GM23338 (cell line): ENCODE results near the gene B4GALT3. TPM values are rescaled to one million over a fixed set of nuclear protein-coding genes. Genes with fewer than 3 reads are reported as not detected.
A peak's percentile ranks its signal among the peaks of the same experiment; 100 is the strongest.

Experiments used
- ATAC-seq: fragments of 200-7000 bp; cut with Tn5 transposase; 3 replicates; pipeline ENCODE4 v1.9.1; 2020
- DNase-seq: peaks from one replicate; pipeline ENCODE4 v3.0.0-alpha.2; 2015; ENCODE audit warnings: low spot score
- H2AFZ ChIP-seq: fragments of 200-600 bp; sonication (generic); 2 replicates; pipeline ENCODE4 v1.8.0; 2016; ENCODE audit warnings: antibody characterized with exemption, mild to moderate bottlenecking, moderate library complexity
- H3F3A ChIP-seq: fragments of 200-600 bp; sonication (generic); replicated peaks from 2 replicates; pipeline ENCODE4 v1.8.0; 2017; ENCODE audit warnings: antibody characterized with exemption, mixed run types, low read depth
- H3K27ac ChIP-seq: fragments of 200-600 bp; sonication (generic); 2 replicates; pipeline ENCODE4 v1.6.1; 2016; ENCODE audit warnings: low read depth
- H3K27me3 ChIP-seq: fragments of 200-600 bp; sonication (generic); 2 replicates; pipeline ENCODE4 v1.8.0; 2016; ENCODE audit warnings: mild to moderate bottlenecking, mixed run types, moderate library complexity; ENCODE audit not compliant: insufficient read depth
- H3K36me3 ChIP-seq: fragments of 200-600 bp; sonication (generic); 2 replicates; pipeline ENCODE4 v1.8.0; 2016; ENCODE audit warnings: mild to moderate bottlenecking; ENCODE audit not compliant: insufficient read depth
- H3K4me1 ChIP-seq: fragments of 200-600 bp; sonication (generic); 2 replicates; pipeline ENCODE4 v1.8.0; 2016; ENCODE audit warnings: mild to moderate bottlenecking, moderate library complexity; ENCODE audit not compliant: insufficient read depth
- H3K4me2 ChIP-seq: fragments of 200-600 bp; sonication (generic); 2 replicates; pipeline ENCODE4 v1.7.1; 2017; ENCODE audit warnings: mixed run types
- H3K4me3 ChIP-seq: fragments of 200-600 bp; sonication (generic); 2 replicates; pipeline ENCODE4 v1.6.1; 2016; ENCODE audit warnings: mixed run types
- H3K79me2 ChIP-seq: fragments of 200-600 bp; sonication (generic); replicated peaks from 2 replicates; pipeline ENCODE4 v1.8.0; 2017; ENCODE audit warnings: mild to moderate bottlenecking; ENCODE audit not compliant: insufficient read depth
- H3K9me2 ChIP-seq: fragments of 200-600 bp; sonication (generic); 2 replicates; pipeline ENCODE4 v1.8.0; 2017; ENCODE audit not compliant: insufficient read depth
- H4K20me1 ChIP-seq: fragments of 200-600 bp; sonication (generic); replicated peaks from 2 replicates; pipeline ENCODE4 v1.8.0; 2017; ENCODE audit warnings: mild to moderate bottlenecking; ENCODE audit not compliant: insufficient read depth
- H3K27ac Mint-ChIP-seq: 2 replicates; pipeline ENCODE4 v1.8.0; 2020; ENCODE audit warnings: inconsistent platforms, mild to moderate bottlenecking, moderate library complexity, mixed read lengths
- H3K27me3 Mint-ChIP-seq: 3 replicates; pipeline ENCODE4 v1.8.0; 2022; ENCODE audit warnings: low read depth, mild to moderate bottlenecking, moderate library complexity, mixed read lengths, inconsistent platforms; ENCODE audit not compliant: insufficient read depth, poor library complexity
- H3K36me3 Mint-ChIP-seq: 3 replicates; pipeline ENCODE4 v1.8.0; 2021; ENCODE audit warnings: low read depth, mild to moderate bottlenecking, inconsistent platforms, moderate library complexity, mixed read lengths
- H3K4me1 Mint-ChIP-seq: 3 replicates; pipeline ENCODE4 v1.8.0; 2020; ENCODE audit warnings: mild to moderate bottlenecking, inconsistent platforms, mixed read lengths
- H3K4me3 Mint-ChIP-seq: 3 replicates; pipeline ENCODE4 v1.8.0; 2021; ENCODE audit warnings: moderate library complexity, mild to moderate bottlenecking, inconsistent platforms, mixed read lengths
- H3K9me3 Mint-ChIP-seq: 3 replicates; pipeline ENCODE4 v1.8.0; 2020; ENCODE audit warnings: moderate library complexity, mild to moderate bottlenecking, inconsistent platforms, mixed read lengths
- CTCF ChIP-seq, 2 experiments: fragments of 200-600 bp in 1 of 2; sonication (generic) in 1 of 2; conservative IDR thresholded peaks; 2 replicates each; pipeline versions ENCODE4 v1.5.1 to v1.6.1; 2016 to 2017; ENCODE audit warnings: antibody characterized with exemption in 2 of 2, low read depth in 2 of 2, mild to moderate bottlenecking in 2 of 2, moderate library complexity in 1 of 2
- ETS1 ChIP-seq: IDR thresholded peaks from 2 replicates; pipeline ENCODE4 v1.6.1; 2016; ENCODE audit warnings: antibody characterized with exemption
- EZH2 ChIP-seq: fragments of 200-600 bp; sonication (generic); IDR thresholded peaks from one replicate; pipeline ENCODE4 v1.8.0; 2017; ENCODE audit warnings: antibody characterized with exemption, mild to moderate bottlenecking, low read depth; ENCODE audit not compliant: unreplicated experiment
- EZH2phosphoT487 ChIP-seq: fragments of 200-600 bp; sonication (generic); IDR thresholded peaks from one replicate; pipeline ENCODE4 v1.8.1; 2018; ENCODE audit warnings: antibody characterized with exemption; ENCODE audit not compliant: unreplicated experiment
- JUNB ChIP-seq: IDR thresholded peaks from one replicate; pipeline ENCODE4 v1.6.1; 2016; ENCODE audit warnings: antibody characterized with exemption; ENCODE audit not compliant: unreplicated experiment
- POLR2AphosphoS5 ChIP-seq: IDR thresholded peaks from 2 replicates; pipeline ENCODE4 v1.6.1; 2016; ENCODE audit warnings: antibody characterized with exemption, low read depth
- REST ChIP-seq: IDR thresholded peaks from one replicate; pipeline ENCODE4 v1.6.1; 2018; ENCODE audit warnings: antibody characterized with exemption; ENCODE audit not compliant: unreplicated experiment
- STAT1 ChIP-seq: IDR thresholded peaks from one replicate; pipeline ENCODE4 v1.6.1; 2016; ENCODE audit warnings: antibody characterized with exemption; ENCODE audit not compliant: unreplicated experiment
- ZNF114 ChIP-seq: fragments of 250-450 bp; sonication (Bioruptor Pico); IDR thresholded peaks from 2 replicates; pipeline ENCODE4 v1.5.0; 2020; ENCODE audit warnings: mild to moderate bottlenecking, moderate library complexity
- ZNF331 ChIP-seq: fragments of 250-450 bp; sonication (Bioruptor Pico); IDR thresholded peaks from 2 replicates; pipeline ENCODE4 v1.5.0; 2020; ENCODE audit warnings: low read depth, mild to moderate bottlenecking, moderate library complexity
- polyA plus RNA-seq: library from polyadenylated mRNA; unstranded; fragments of >200 nt; fragmentation: Nextera tagmentation; extraction: Ambion mirVana; gene quantifications from 2 replicates; pipeline ENCODE4 v1.2.1, GENCODE V29; 2016
- total RNA-seq: library from RNA; depleted of rRNA; stranded (reverse); fragments of >200 nt; shearing (Covaris generic); gene quantifications from 2 replicates; pipeline ENCODE4 v1.2.3, GENCODE V29; 2014

Gene B4GALT3
- total and polyA plus RNA-seq, 2 experiments from 2014 or later: 24.2 to 35.8 TPM

- Mint-ChIP-seq H3K9me3 (no peaks in the 10 kb centered on the region), H3K27me3 (peaks cover 22% of the 10 kb centered on the region), H3K4me1 (peaks cover 16% of the 10 kb centered on the region), H3K36me3 (peaks cover 32% of the 10 kb centered on the region), H3K27ac (peak within 1 kb of the TSS; percentile 95), H3K4me3 (peak within 1 kb of the TSS; percentile 84)
- Histone ChIP-seq H4K20me1 (no peaks in the 10 kb centered on the region; the same call in 1 of the 2 replicates), H3K4me1 (peaks cover 7% of the 10 kb centered on the region; the same call in 1 of the 2 replicates), H3K4me2 (peak within 1 kb of the TSS; percentile 89), H3K36me3 (no peaks in the 10 kb centered on the region; the same call in none of the 2 replicates), H2AFZ (peak within 1 kb of the TSS; percentile 56), H3F3A (peaks cover 20% of the 10 kb centered on the region), H3K27ac (peak within 1 kb of the TSS; percentile 21), H3K79me2 (no peaks in the 10 kb centered on the region), H3K27me3 (no peaks in the 10 kb centered on the region), H3K4me3 (peak within 1 kb of the TSS; percentile 80), H3K9me2 (no peaks in the 10 kb centered on the region)
- ATAC-seq: peak; percentile 94
- no peak for TF ChIP-seq EZH2
- peak; percentile 74 for TF ChIP-seq ETS1
- TF ChIP-seq EZH2phosphoT487: no peak
- peak; percentile 68 to 69 for TF ChIP-seq CTCF (conservative IDR thresholded peaks at IDR 0.05; ENCODE audit: low read depth in 2 of 2)
- peak; percentile 68 for TF ChIP-seq POLR2AphosphoS5
- peak; percentile 99 for DNase-seq
Measured at GRCh38 chr1:161165742-161166668, 11.3 kb downstream of the B4GALT3 start, which contains the start of gene PPOX. Gene PPOX (plus strand): TSS chr1:161166426. CDS start chr1:161166848, 422 bp downstream.

GRCh38 chr1:161164901-161165610, 12.3 kb downstream of the B4GALT3 start:
- Mint-ChIP-seq H3K9me3 (no peaks in the 10 kb centered on the region), H3K36me3 (peaks cover 29% of the 10 kb centered on the region), H3K4me3 (peak overlapping the region; percentile 84), H3K27ac (no peak overlapping the region), H3K27me3 (peaks cover 25% of the 10 kb centered on the region), H3K4me1 (peaks cover 19% of the 10 kb centered on the region)
- Histone ChIP-seq H3K79me2 (peaks cover 3% of the 10 kb centered on the region; the same call in 1 of the 2 replicates), H4K20me1 (no peaks in the 10 kb centered on the region), H3K4me1 (peaks cover 9% of the 10 kb centered on the region; the same call in 1 of the 2 replicates), H3K4me2 (peak overlapping the region; percentile 89), H3K4me3 (peak overlapping the region; percentile 80), H3K27me3 (no peaks in the 10 kb centered on the region), H2AFZ (no peak overlapping the region), H3F3A (peaks cover 25% of the 10 kb centered on the region), H3K27ac (peak overlapping the region; percentile 21), H3K36me3 (no peaks in the 10 kb centered on the region; the same call in none of the 2 replicates), H3K9me2 (no peaks in the 10 kb centered on the region)
- no peak for ATAC-seq
- peak; percentile 9 for DNase-seq
- TF ChIP-seq ZNF114 (CRISPR knock-in tag) (no peak), REST (no peak), EZH2 (no peak), ZNF331 (CRISPR knock-in tag) (no peak), CTCF (conservative IDR thresholded peaks at IDR 0.05; ENCODE audit: low read depth in 2 of 2) (no peak), EZH2phosphoT487 (no peak), STAT1 (no peak), POLR2AphosphoS5 (no peak), JUNB (no peak), ETS1 (no peak)
